ENCODE results near the gene CD177.
"Not testable (repeated sequence)": the region's sequence is repeated elsewhere in the genome, so short reads cannot be mapped to it uniquely, and the experiment has no call there.

DNA sequence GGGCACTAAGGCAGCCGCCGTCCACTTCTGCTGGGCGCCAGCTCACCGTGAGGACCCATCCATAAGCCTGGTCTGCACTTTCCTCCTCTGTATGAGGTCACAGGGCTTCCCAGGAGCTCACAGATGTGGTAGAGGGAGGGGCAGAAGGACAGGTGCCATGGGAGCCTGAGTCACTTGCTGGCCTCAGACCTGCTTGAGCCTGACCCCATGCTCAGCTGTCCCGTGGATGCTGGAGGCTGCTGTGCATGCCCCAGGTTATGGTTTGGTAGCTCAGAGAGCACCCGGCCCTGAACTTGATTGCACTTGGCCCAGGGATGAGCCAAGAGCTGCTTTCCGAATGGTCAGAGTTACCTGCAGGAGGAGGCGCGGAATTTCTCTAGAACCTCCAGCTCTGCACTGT lies 12.2 kb downstream of the CD177 start:
- TF ChIP-seq, protein P1, sequence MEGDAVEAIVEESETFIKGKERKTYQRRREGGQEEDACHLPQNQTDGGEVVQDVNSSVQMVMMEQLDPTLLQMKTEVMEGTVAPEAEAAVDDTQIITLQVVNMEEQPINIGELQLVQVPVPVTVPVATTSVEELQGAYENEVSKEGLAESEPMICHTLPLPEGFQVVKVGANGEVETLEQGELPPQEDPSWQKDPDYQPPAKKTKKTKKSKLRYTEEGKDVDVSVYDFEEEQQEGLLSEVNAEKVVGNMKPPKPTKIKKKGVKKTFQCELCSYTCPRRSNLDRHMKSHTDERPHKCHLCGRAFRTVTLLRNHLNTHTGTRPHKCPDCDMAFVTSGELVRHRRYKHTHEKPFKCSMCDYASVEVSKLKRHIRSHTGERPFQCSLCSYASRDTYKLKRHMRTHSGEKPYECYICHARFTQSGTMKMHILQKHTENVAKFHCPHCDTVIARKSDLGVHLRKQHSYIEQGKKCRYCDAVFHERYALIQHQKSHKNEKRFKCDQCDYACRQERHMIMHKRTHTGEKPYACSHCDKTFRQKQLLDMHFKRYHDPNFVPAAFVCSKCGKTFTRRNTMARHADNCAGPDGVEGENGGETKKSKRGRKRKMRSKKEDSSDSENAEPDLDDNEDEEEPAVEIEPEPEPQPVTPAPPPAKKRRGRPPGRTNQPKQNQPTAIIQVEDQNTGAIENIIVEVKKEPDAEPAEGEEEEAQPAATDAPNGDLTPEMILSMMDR (conservative IDR thresholded peaks at IDR 0.05 in 1 of 2, IDR thresholded peaks at IDR 0.05 in 1 of 2; ENCODE audit: low read depth in 1 of 2, low read length in 2 of 2), result not testable (repeated sequence)
- TF ChIP-seq EZH2 (IDR thresholded peaks at IDR 0.05; ENCODE audit: low read length, missing control alignments), result not testable (repeated sequence)

Measured in fibroblast of lung (primary cell).